Stimulated activated CD4-positive, alpha-beta T cell treated with anti-CD3 and anti-CD28 coated beads, Interleukin-12 subunit alpha, Interleukin-12 subunit beta, amount 100 ng/mL, for 48 hours (primary cell): ENCODE results near the gene SLA2.
A peak's percentile ranks its signal among the peaks of the same experiment; 100 is the strongest.
"Not testable (repeated sequence)": the region's sequence is repeated elsewhere in the genome, so short reads cannot be mapped to it uniquely, and the experiment has no call there.

Experiments used
- DNase-seq, 3 donors: peaks; one replicate each; pipeline ENCODE4 v3.0.0-alpha.2; 2020; ENCODE audit warnings: low read depth in 2 of 3, low spot score in 1 of 3

The SLA2 gene

GRCh38 chr20:36646678-36647077, 682 bp upstream of the SLA2 start:
- no peak for DNase-seq

- no peak for DNase-seq
These were observed 643 bp downstream of the SLA2 start for GRCh38 chr20:36645353-36645752.

GRCh38 chr20:36644706-36645095, 1.3 kb downstream of the SLA2 start:
- DNase-seq, result peak in 2 of 3 donors; percentile 39 to 45

- DNase-seq, result peak; percentile 37 to 50 (median 50)
These were observed 1.8 kb downstream of the SLA2 start for GRCh38 chr20:36644032-36644705.

- DNase-seq, result no peak
These were observed 3.9 kb downstream of the SLA2 start for GRCh38 chr20:36642136-36642535.

- no peak for DNase-seq
These were observed 4.5 kb downstream of the SLA2 start for GRCh38 chr20:36641506-36641843.

GRCh38 chr20:36638876-36639400, 7.1 kb downstream of the SLA2 start:
- not testable (repeated sequence) for DNase-seq

GRCh38 chr20:36634342-36634741, 11.7 kb downstream of the SLA2 start:
- DNase-seq, result no peak

- no peak for DNase-seq
These were observed 12.7 kb downstream of the SLA2 start for GRCh38 chr20:36633285-36633772.

GRCh38 chr20:36632487-36633284, 13.3 kb downstream of the SLA2 start:
- no peak for DNase-seq

- no peak for DNase-seq
These were observed 13.9 kb downstream of the SLA2 start for GRCh38 chr20:36632147-36632486.

GRCh38 chr20:36631646-36632045, 14.3 kb downstream of the SLA2 start:
- no peak for DNase-seq

GRCh38 chr20:36629719-36630681, 16.0 kb downstream of the SLA2 start:
- peak in 1 of 3 donors; percentile 40 for DNase-seq

GRCh38 chr20:36628076-36628475, 17.9 kb downstream of the SLA2 start:
- no peak for DNase-seq

- no peak for DNase-seq
These were observed 21.1 kb downstream of the SLA2 start for GRCh38 chr20:36624944-36625324.

- DNase-seq, result no peak
These were observed 21.7 kb downstream of the SLA2 start for GRCh38 chr20:36624068-36624943.

GRCh38 chr20:36623444-36623843, 22.6 kb downstream of the SLA2 start:
- no peak for DNase-seq

GRCh38 chr20:36620917-36621316, 25.1 kb downstream of the SLA2 start:
- DNase-seq, result no peak

GRCh38 chr20:36614781-36615557, 31.0 kb downstream of the SLA2 start:
- no peak for DNase-seq

GRCh38 chr20:36613974-36614373, 32.0 kb downstream of the SLA2 start:
- DNase-seq, result no peak
